Gastrocnemius medialis (tissue), 4 donors: ENCODE results near the gene ZNF280A. TPM values are rescaled to one million over a fixed set of nuclear protein-coding genes. Genes with fewer than 3 reads are reported as not detected.

Source experiments
- ATAC-seq, 2 donors: fragments of 150-250 bp; one replicate each; pipeline ENCODE4 v1.9.1; 2016
- DNase-seq, 2 donors: peaks; one replicate each; pipeline ENCODE4 v3.0.0-alpha.2; 2019
- H3K27ac ChIP-seq, 4 donors: fragments of 200-600 bp; sonication (generic); 1 replicate in 1 of 4; 2 replicates in 3 of 4; pipeline ENCODE4 v1.5.1; 2016 to 2018; ENCODE audit warnings: mild to moderate bottlenecking in 2 of 4, moderate library complexity in 1 of 4
- H3K27me3 ChIP-seq, 3 donors: fragments of 200-600 bp; sonication (generic) in 2 of 3; 1 replicate in 1 of 3; 2 replicates in 2 of 3; pipeline versions ENCODE4 v1.5.1 to v1.6.0; 2016 to 2019; ENCODE audit warnings: mild to moderate bottlenecking in 1 of 3, moderate library complexity in 1 of 3
- H3K36me3 ChIP-seq, 2 donors: fragments of 200-600 bp; sonication (generic) in 1 of 2; one replicate each; pipeline ENCODE4 v1.5.1; 2017 to 2018
- H3K4me1 ChIP-seq, 2 donors: fragments of 200-600 bp; sonication (generic) in 1 of 2; one replicate each; pipeline ENCODE4 v1.5.1; 2016 to 2017; ENCODE audit warnings: mild to moderate bottlenecking in 2 of 2
- H3K4me3 ChIP-seq, 4 donors: fragments of 200-600 bp; sonication (generic) in 3 of 4; 1 replicate in 1 of 4; 2 replicates in 3 of 4; pipeline ENCODE4 v1.5.1; 2016 to 2019; ENCODE audit warnings: mild to moderate bottlenecking in 2 of 4
- H3K9me3 ChIP-seq, 3 donors: fragments of 200-600 bp; sonication (generic) in 2 of 3; 1 replicate in 1 of 3; 2 replicates in 2 of 3; pipeline ENCODE4 v1.5.1; 2016 to 2019
- POLR2A ChIP-seq, 2 donors: fragments of 450-650 bp; IDR thresholded peaks; one replicate each; pipeline ENCODE4 v1.6.1; 2017; ENCODE audit warnings: antibody characterized with exemption in 2 of 2, mild to moderate bottlenecking in 2 of 2, moderate library complexity in 2 of 2
- in situ Hi-C, 4 donors: fragments of 200-750 bp; cut with MboI; loops; one replicate each; pipeline versions ENCODE4 v1.15.0 to v1.8.0; 2017; ENCODE audit warnings: low sequenced_read_pairs in 4 of 4
- intact Hi-C: fragments of 100-400 bp; cut with DNase I; formaldehyde crosslinking; loops from one replicate; pipeline ENCODE4 v1.15.1; 2023; ENCODE audit warnings: low total_unique reads
- total RNA-seq, 4 donors: library from RNA; depleted of rRNA; stranded (reverse); fragments of >200 nt; gene quantifications; one replicate each; pipeline versions ENCODE4 v1.1.0 to v1.2.3, GENCODE V29; 2016
- TF ChIP-seq, protein P1 (sequence below), 5 experiments: fragments of 450-650 bp in 3 of 5; fragments of 200-600 bp in 2 of 5; sonication (generic) in 2 of 5; IDR thresholded peaks in 4 of 5; conservative IDR thresholded peaks in 1 of 5; 1 replicate in 4 of 5; 2 replicates in 1 of 5; pipeline ENCODE4 v1.5.1; 2016 to 2019; ENCODE audit warnings: antibody characterized with exemption in 5 of 5, mild to moderate bottlenecking in 3 of 5, moderate library complexity in 3 of 5

Gene ZNF280A
- total RNA-seq, 4 donors from 2014 or later: not detected

DNA sequence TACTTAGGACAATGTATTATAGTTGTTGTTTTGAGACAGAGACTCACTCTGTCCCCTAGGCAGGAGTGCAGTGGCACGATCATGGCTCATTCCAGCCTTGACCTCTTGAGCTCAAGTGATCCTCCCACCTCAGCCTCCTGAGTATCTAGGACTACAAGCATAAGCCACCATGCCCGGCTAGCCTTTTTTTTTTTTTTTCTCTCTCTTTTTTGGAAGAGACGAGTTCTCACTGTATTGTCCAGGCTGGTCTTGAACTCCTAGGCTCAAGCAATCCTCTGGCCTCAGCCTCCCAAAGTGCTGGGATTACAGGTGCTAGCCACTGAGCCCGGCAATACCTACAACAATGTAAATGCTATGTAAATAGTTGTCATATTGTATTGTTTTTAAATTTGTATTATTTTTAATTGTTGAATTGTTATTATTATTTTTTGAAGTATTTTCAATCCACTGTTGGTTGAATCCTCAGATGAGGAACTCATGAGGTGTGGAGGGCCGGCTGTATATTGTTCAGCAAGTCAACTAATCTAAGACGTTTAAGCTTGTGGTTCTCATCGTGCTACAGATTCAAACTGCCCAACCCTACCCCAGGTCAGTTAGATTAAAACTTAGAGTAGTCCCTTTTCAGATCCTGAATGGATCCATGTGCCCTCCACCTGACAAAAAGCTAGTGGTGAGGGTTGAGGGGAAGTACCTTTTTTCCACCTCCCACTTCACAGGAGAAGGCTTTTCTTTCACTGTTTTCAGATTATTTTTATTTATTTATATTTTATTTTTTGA, 11.9 kb upstream of the ZNF280A start:
- H3K4me1 ChIP-seq: no peaks in the 10 kb centered on the region
- intact Hi-C loops: no loop called here
- DNase-seq (no peak), ATAC-seq (no peak)
- TF ChIP-seq, protein P1, sequence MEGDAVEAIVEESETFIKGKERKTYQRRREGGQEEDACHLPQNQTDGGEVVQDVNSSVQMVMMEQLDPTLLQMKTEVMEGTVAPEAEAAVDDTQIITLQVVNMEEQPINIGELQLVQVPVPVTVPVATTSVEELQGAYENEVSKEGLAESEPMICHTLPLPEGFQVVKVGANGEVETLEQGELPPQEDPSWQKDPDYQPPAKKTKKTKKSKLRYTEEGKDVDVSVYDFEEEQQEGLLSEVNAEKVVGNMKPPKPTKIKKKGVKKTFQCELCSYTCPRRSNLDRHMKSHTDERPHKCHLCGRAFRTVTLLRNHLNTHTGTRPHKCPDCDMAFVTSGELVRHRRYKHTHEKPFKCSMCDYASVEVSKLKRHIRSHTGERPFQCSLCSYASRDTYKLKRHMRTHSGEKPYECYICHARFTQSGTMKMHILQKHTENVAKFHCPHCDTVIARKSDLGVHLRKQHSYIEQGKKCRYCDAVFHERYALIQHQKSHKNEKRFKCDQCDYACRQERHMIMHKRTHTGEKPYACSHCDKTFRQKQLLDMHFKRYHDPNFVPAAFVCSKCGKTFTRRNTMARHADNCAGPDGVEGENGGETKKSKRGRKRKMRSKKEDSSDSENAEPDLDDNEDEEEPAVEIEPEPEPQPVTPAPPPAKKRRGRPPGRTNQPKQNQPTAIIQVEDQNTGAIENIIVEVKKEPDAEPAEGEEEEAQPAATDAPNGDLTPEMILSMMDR (IDR thresholded peaks at IDR 0.05 in 4 of 5, conservative IDR thresholded peaks at IDR 0.05 in 1 of 5): no peak
- no peak for TF ChIP-seq POLR2A (IDR thresholded peaks at IDR 0.05)
- H3K27me3 ChIP-seq: no peaks in the 10 kb centered on the region
- H3K27ac ChIP-seq: no peak overlapping the region
- H3K9me3 ChIP-seq: no peaks in the 10 kb centered on the region
- no peak overlapping the region for H3K4me3 ChIP-seq
- in situ Hi-C loops: no loop called here
- H3K36me3 ChIP-seq: no peaks in the 10 kb centered on the region

DNA sequence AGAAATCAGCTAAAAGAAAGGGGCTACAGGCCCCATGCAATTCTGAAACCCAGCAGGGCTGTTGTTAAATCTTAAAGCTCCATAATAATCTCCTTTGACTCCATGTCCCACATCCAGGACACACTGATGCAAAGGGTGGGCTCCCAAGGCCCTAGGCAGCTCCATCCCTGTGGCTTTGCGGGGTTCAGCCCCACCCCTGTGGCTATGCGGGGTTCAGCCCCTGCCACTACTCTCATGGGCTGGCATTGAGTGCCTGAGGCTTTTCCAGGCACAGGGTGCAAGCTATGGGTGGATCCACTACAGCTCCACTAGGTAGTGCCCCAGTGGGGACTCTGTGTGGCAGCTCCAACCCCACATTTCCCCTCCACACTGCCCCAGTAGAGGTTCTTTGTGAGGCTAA, 8.7 kb upstream of the ZNF280A start:
- TF ChIP-seq POLR2A (IDR thresholded peaks at IDR 0.05): no peak
- TF ChIP-seq, protein P1 (IDR thresholded peaks at IDR 0.05 in 4 of 5, conservative IDR thresholded peaks at IDR 0.05 in 1 of 5): no peak
- H3K4me3 ChIP-seq: no peak overlapping the region
- in situ Hi-C loops (no loop called here), intact Hi-C loops (no loop called here)
- H3K36me3 ChIP-seq: no peaks in the 10 kb centered on the region
- ATAC-seq (no peak), DNase-seq (no peak)
- H3K27ac ChIP-seq: no peak overlapping the region
- no peaks in the 10 kb centered on the region for H3K4me1 ChIP-seq
- no peaks in the 10 kb centered on the region for H3K27me3 ChIP-seq
- H3K9me3 ChIP-seq: no peaks in the 10 kb centered on the region

DNA sequence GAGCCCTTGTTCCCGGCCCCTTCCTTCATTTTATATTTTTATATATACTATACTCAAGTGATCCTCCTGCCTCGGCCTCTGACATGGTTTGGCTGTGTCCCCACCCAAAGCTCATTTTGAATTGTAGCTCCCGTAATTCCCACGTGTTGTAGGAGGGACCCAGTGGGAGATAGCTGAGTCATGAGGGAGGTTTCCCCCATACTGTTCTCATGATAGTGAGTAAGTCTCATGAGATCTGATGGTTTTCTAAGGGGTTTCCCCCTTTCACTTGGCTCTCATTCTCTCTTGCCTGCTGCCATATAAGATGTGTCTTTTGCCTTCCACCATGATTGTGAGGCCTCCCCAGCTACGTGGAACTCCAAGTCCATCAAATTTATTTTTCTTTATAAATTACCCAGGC, 7.2 kb upstream of the ZNF280A start:
- ATAC-seq (no peak), DNase-seq (no peak)
- no peaks in the 10 kb centered on the region for H3K4me1 ChIP-seq
- H3K9me3 ChIP-seq: no peaks in the 10 kb centered on the region
- H3K27me3 ChIP-seq: peaks cover 0 to 2% (median 0%) of the 10 kb centered on the region in 3 donors
- H3K4me3 ChIP-seq: no peak overlapping the region
- intact Hi-C loops: no loop called here
- TF ChIP-seq, protein P1 (IDR thresholded peaks at IDR 0.05 in 4 of 5, conservative IDR thresholded peaks at IDR 0.05 in 1 of 5): no peak
- TF ChIP-seq POLR2A (IDR thresholded peaks at IDR 0.05): no peak
- in situ Hi-C loops: no loop called here
- no peaks in the 10 kb centered on the region for H3K36me3 ChIP-seq
- no peak overlapping the region for H3K27ac ChIP-seq

DNA sequence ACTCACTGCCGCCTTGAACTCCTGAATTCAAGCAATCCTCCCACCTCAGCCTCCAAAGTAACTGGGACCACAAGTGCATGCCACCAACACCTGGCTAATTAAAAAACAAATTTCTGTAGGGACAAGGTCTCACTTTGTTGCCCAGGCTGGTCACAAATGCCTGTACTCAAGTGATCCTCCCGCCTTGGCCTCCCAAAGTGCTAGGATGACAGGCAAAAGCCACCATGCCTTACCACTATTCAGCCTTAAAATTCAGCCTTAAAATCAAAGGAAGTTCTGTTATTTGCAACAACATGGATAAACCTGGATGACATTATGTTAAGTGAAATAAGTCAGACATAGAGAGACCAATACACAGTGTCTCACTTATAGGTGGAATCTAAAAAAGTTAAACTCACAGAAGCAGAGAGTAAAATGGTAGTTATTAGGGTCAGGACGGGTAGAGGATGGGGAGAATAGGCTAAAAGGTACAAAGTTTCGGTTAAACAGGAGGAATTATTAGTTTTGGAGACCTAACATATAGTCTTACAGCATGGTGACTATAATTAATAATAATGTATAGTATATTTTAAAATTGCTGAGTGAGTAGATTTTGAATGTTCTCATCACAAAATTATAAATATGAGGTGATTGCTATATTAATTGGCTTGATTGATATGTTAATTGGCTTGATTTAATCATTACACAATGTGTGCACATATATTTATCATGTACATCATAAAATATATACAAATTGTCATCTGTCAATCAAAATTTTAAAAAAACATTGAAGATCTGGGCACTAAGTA, 6.2 kb upstream of the ZNF280A start:
- no peaks in the 10 kb centered on the region for H3K36me3 ChIP-seq
- no peak overlapping the region for H3K4me3 ChIP-seq
- in situ Hi-C loops: no loop called here
- no peak for TF ChIP-seq POLR2A (IDR thresholded peaks at IDR 0.05)
- TF ChIP-seq, protein P1 (IDR thresholded peaks at IDR 0.05 in 4 of 5, conservative IDR thresholded peaks at IDR 0.05 in 1 of 5): no peak
- DNase-seq (no peak), ATAC-seq (no peak)
- no peaks in the 10 kb centered on the region for H3K9me3 ChIP-seq
- H3K27ac ChIP-seq: no peak overlapping the region
- H3K27me3 ChIP-seq: peaks cover 0 to 2% (median 0%) of the 10 kb centered on the region in 3 donors
- intact Hi-C loops: no loop called here
- no peaks in the 10 kb centered on the region for H3K4me1 ChIP-seq
